Esophagus squamous epithelium (tissue), 5 donors: ENCODE results near the gene CAMTA1. TPM values are rescaled to one million over a fixed set of nuclear protein-coding genes. Genes with fewer than 3 reads are reported as not detected.

ENCODE experiments used
- DNase-seq: peaks from one replicate; lab custom pipeline; 2025; lab: John Stamatoyannopoulos, UW
- H3K27ac ChIP-seq, 4 donors: fragments of 200-600 bp; sonication (generic); one replicate each; pipeline ENCODE4 v1.5.1; 2016 to 2019; ENCODE audit warnings: mild to moderate bottlenecking in 1 of 4
- H3K27me3 ChIP-seq, 4 donors: fragments of 200-600 bp; sonication (generic); 1 replicate in 3 of 4; 2 replicates in 1 of 4; pipeline versions ENCODE4 v1.5.1 to v1.6.0; 2017 to 2021; ENCODE audit warnings: antibody characterized with exemption in 1 of 4
- H3K36me3 ChIP-seq, 3 donors: fragments of 200-600 bp; sonication (generic); one replicate each; pipeline ENCODE4 v1.5.1; 2016 to 2019
- H3K4me1 ChIP-seq, 3 donors: fragments of 200-600 bp; sonication (generic); one replicate each; pipeline ENCODE4 v1.5.1; 2017 to 2019
- H3K4me3 ChIP-seq, 4 donors: fragments of 200-600 bp; sonication (generic); 1 replicate in 3 of 4; 2 replicates in 1 of 4; pipeline ENCODE4 v1.5.1; 2016 to 2019; ENCODE audit warnings: mild to moderate bottlenecking in 2 of 4, moderate library complexity in 1 of 4
- H3K9me3 ChIP-seq, 3 donors: fragments of 200-600 bp; sonication (generic); one replicate each; pipeline ENCODE4 v1.5.1; 2016 to 2019
- CTCF ChIP-seq, 6 experiments: fragments of 450-650 bp in 4 of 6; fragments of 200-600 bp in 2 of 6; sonication (generic) in 2 of 6; IDR thresholded peaks; one replicate each; pipeline ENCODE4 v1.5.1; 2016 to 2019; ENCODE audit warnings: antibody characterized with exemption in 6 of 6, mild to moderate bottlenecking in 4 of 6, moderate library complexity in 4 of 6
- POLR2A ChIP-seq, 4 donors: fragments of 450-650 bp; IDR thresholded peaks; one replicate each; pipeline ENCODE4 v1.6.1; 2017; ENCODE audit warnings: antibody characterized with exemption in 4 of 4, mild to moderate bottlenecking in 4 of 4, moderate library complexity in 3 of 4
- WGBS, 2 donors: methylation state at CpG; one replicate each; pipeline ENCODE4 v1.1.5; 2018; 5-methylcytosine and 5-hydroxymethylcytosine counted together
- intact Hi-C: fragments of 100-400 bp; cut with DNase I; formaldehyde crosslinking; loops from one replicate; pipeline ENCODE4 v1.15.0; 2022
- total RNA-seq, 4 donors: library from RNA; depleted of rRNA; stranded (reverse); fragments of >200 nt; gene quantifications; one replicate each; pipeline ENCODE4 v1.1.0, GENCODE V29; 2016
- donor health status: DM: yes; HTN: yes; CAD: no.

Gene CAMTA1
- total RNA-seq, 4 donors from 2014 or later = 31.3 to 77.4 (median 45.9) TPM

DNA sequence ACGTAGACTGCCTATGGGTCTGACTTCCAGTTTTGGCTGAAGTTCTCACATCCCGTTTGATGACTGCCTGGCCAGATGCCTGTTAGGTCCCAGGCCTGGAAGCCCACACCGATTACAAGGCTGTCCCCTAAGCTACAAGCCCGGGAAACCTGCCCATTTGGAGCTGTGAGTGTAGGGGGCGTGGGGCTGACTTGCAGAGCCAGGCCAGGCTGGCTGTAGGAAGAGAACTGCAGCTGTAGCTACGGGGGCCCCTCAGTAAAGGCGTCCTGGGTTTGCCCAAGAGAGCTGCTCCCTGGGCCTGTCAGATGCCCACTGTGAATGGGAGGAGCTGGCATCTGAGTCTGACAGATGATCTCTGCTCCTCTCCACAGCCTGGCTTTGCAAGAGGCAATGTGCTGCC is 199.7 kb downstream of the CAMTA1 start:
- Histone ChIP-seq H3K36me3 (no peaks in the 10 kb centered on the region), H3K27ac (no peak overlapping the region), H3K4me1 (no peaks in the 10 kb centered on the region), H3K4me3 (no peak overlapping the region), H3K9me3 (no peaks in the 10 kb centered on the region), H3K27me3 (peaks cover 0 to 28% (median 0%) of the 10 kb centered on the region in 4 donors)
- intact Hi-C loops = no loop called here
- WGBS, 2 donors = 49% methylated on average over 6 of the region's 7 CpGs; no CpG with 5 or more reads in 1 of the 2 donors
- DNase-seq = no peak
- TF ChIP-seq POLR2A (IDR thresholded peaks at IDR 0.05) = no peak
- no peak for TF ChIP-seq CTCF (IDR thresholded peaks at IDR 0.05)

DNA sequence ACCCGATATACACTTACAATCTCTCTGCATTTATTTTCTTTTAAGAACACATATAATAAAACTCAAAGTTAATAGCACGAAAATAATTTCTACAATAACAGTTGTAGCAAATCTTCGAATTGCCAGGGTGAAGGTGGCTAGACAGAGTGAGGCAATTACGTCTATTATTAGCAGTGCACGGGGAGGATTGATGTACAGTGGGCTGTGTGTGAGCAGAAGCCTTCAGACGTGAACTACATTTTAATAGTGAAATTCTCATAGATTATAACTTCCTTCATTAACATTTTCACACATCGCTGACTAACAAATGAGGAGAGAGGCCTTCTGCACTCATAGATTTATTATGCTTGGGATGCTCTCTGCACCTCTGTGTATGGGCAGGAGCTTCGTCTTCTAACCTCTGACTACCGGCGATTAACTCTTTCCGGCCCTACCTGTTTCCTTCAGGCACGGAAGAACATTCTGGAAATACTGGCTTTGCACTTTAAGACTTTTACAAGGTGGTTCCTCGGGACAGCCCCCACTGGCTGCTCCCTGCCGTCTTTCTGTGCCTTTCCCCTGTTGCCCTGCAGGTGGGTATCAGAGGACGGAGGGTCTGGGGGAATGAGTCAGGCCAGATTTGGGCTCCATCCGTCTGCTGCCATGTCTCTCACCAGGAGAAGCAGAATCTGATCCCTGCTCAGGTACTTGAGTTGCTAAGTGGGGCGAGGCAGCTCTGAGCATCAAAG is 200.5 kb downstream of the CAMTA1 start:
- WGBS, 2 donors = 73 to 82% methylated on average over 14 to 15 of the region's 17 CpGs
- intact Hi-C loops = no loop called here
- no peak overlapping the region for H3K27ac ChIP-seq
- peaks cover 0 to 28% (median 0%) of the 10 kb centered on the region in 4 donors for H3K27me3 ChIP-seq
- H3K4me3 ChIP-seq = no peak overlapping the region
- TF ChIP-seq CTCF (IDR thresholded peaks at IDR 0.05) = no peak
- no peak for TF ChIP-seq POLR2A (IDR thresholded peaks at IDR 0.05)
- H3K36me3 ChIP-seq = no peaks in the 10 kb centered on the region
- H3K4me1 ChIP-seq = no peaks in the 10 kb centered on the region
- H3K9me3 ChIP-seq = no peaks in the 10 kb centered on the region
- DNase-seq = no peak

DNA sequence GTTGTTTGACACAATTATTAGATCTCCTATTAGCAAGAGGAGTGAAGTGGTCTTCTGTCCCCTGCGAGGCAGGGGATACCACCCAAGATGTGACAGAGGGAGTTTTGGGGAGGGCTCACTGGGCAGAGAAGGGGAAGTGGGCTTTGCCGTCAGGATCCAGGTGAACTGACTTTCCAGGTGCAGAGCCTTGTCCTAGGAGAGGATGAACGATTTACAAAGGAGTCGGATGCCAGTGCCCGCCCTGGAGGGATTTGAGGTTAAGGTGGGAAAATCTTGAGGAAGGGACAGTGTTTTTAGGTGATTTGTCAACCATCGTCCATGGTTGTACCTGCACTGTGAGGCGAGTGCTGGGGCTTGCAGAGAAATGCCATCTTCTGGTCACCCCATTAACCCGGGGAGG is 201.0 kb downstream of the CAMTA1 start:
- Histone ChIP-seq H3K27me3 (peaks cover 0 to 28% (median 0%) of the 10 kb centered on the region in 4 donors), H3K36me3 (no peaks in the 10 kb centered on the region), H3K4me1 (no peaks in the 10 kb centered on the region), H3K4me3 (no peak overlapping the region), H3K27ac (no peak overlapping the region), H3K9me3 (no peaks in the 10 kb centered on the region)
- intact Hi-C loops = no loop called here
- DNase-seq = no peak
- WGBS, 2 donors = 74 to 89% methylated on average over 7 to 8 of the region's 8 CpGs
- TF ChIP-seq CTCF (IDR thresholded peaks at IDR 0.05) (no peak), POLR2A (IDR thresholded peaks at IDR 0.05) (no peak)

- no peaks in the 10 kb centered on the region for H3K36me3 ChIP-seq
- no peak for TF ChIP-seq CTCF (IDR thresholded peaks at IDR 0.05)
- no peak for TF ChIP-seq POLR2A (IDR thresholded peaks at IDR 0.05)
These were observed 202.7 kb downstream of the CAMTA1 start for GRCh38 chr1:6987940-6988339.

GRCh38 chr1:6988796-6989195 is 203.5 kb downstream of the CAMTA1 start:
- 67 to 81% methylated on average over 1 to 3 of the region's 3 CpGs for WGBS, 2 donors
- no peak for DNase-seq
- Histone ChIP-seq H3K27me3 (peaks cover 0 to 32% (median 0%) of the 10 kb centered on the region in 4 donors), H3K36me3 (no peaks in the 10 kb centered on the region), H3K27ac (no peak overlapping the region), H3K4me3 (no peak overlapping the region), H3K4me1 (no peaks in the 10 kb centered on the region), H3K9me3 (no peaks in the 10 kb centered on the region)
- TF ChIP-seq POLR2A (IDR thresholded peaks at IDR 0.05) = no peak
- no peak for TF ChIP-seq CTCF (IDR thresholded peaks at IDR 0.05)
- intact Hi-C loops = no loop called here

More at GRCh38 chr1:6987940-6988339, 202.7 kb downstream of the CAMTA1 start:
- H3K9me3 ChIP-seq = no peaks in the 10 kb centered on the region
- H3K27me3 ChIP-seq = peaks cover 0 to 32% (median 0%) of the 10 kb centered on the region in 4 donors
- H3K27ac ChIP-seq = no peak overlapping the region
- intact Hi-C loops = no loop called here
- H3K4me1 ChIP-seq = no peaks in the 10 kb centered on the region
- WGBS, 2 donors = 73 to 74% methylated on average over 4 to 5 of the region's 9 CpGs
- DNase-seq = no peak
- H3K4me3 ChIP-seq = no peak overlapping the region
